HG03469 (cell line): ENCODE measurements around the gene GAL.

ENCODE experiments used
- ATAC-seq: cut with Tn5 transposase; IDR thresholded peaks from one replicate; pipeline ENCODE4 v1.9.1; 2021; ENCODE audit warnings: mild to moderate bottlenecking, moderate library complexity, moderate number of reproducible peaks; ENCODE audit not compliant: unreplicated experiment

GAL gene

DNA sequence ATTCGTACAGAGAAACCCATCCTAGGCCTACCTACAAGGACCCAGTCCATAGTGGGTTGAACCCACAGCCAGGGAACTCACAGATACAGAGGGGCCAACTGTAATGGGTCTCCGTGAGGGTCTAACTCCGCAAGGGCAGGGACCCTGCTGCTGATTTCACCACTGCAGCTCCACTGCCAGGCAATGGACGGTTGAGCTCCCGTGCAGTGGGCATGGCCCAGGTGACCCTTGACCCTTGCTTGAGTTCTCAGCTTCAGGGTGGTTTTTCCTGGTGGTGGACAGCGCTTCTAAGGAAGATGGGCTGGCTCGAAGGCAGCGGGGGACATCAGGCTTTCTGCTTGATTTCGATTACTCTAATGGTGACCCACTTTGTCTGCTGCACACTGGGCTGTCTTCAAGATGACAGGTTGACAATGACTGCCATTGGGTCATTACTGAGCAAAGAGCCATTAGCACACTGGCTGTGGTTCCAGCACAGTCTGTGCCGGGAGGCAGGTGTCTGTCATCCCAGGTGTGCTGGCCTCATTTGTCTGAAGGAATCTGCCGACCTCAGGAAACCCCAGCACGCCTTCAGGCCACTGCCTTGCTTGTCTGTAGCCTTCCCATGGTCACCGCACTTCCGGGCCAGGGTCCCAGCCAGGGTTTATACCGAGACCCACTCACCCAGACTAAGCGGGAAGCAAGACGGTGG is 3.7 kb upstream of the GAL start:
- no peak for ATAC-seq

DNA sequence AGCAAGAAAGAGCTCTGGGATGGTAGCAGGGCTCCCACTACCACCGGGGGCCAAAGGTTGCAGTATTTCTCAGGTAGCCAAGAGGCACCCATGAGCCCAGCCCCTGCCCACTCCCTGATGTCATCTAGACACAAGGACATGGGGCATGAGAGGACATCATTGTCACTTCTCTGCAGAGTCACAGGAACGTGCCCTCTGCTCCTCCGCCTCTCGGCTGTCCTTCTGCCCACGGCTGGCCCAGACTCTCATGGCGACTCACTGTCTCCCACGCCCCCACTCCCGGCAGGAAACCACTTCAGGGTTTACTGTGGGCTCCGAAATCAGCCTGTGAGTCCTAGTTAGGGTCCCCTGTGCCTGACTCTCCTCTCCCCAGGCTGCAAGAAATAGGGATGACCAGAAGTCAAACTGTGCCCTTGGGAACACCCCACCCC is 1.8 kb upstream of the GAL start:
- ATAC-seq, result no peak

DNA sequence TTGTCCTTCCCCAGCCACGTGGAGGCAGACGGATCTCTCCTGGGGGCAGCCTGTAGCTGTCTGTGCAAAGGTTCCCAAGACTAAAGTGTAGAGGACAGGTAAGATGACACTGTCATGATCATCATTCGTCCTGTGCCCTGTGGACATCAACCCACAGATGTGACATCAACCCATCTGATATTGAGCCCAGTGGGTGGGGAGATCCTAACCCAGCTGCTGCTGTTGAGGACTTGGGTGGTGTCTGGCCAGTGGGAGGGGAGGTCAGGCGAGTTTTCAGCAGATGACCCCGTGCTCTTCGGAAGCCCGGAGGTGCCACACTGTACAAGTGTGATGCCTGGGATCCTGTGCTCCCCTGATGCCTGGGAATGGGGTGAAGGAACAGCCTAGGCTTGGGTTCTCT is 1.2 kb upstream of the GAL start:
- no peak for ATAC-seq

DNA sequence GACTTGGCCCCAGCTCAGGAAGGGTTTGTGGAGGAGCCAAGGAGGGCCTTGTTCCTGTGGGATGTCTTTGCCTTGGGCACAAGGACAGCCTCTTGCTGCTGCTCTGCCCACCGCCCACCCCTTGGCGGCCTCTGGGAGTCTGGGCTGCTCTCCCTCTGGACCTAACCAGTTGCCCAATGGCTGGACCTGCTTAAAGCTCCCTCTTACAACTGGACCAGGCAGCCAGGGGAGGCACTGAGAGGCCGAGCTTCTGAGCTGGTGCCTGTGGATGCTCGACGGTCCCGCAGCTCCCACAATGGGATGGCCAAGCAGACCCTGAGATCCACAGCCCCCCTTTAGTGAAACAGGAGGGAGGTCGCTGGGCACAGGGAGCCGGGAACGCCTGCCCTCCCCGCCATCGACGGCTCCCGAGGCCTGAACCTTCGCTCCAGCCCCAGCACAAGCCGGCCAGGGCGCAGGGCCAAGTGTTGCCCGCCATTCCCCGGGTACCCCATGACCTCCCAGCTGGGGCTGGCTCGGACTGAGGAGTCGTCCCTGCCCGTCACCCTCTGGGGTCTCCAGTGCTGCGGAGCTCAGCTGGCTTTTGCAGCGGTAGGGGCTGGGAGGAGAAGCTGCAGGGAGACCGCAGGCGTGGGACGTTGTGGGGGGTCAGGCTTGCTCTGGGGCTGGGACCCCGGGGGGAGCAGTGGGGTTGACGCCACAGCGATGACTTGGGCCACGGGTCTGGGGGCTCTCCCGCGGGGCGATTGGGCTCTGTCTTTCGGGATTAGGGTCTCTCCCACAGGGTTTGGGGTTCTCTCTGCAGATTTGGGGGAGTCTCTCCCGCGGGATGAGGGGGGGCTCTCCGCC is 584 bp upstream of the GAL start:
- no peak for ATAC-seq

DNA sequence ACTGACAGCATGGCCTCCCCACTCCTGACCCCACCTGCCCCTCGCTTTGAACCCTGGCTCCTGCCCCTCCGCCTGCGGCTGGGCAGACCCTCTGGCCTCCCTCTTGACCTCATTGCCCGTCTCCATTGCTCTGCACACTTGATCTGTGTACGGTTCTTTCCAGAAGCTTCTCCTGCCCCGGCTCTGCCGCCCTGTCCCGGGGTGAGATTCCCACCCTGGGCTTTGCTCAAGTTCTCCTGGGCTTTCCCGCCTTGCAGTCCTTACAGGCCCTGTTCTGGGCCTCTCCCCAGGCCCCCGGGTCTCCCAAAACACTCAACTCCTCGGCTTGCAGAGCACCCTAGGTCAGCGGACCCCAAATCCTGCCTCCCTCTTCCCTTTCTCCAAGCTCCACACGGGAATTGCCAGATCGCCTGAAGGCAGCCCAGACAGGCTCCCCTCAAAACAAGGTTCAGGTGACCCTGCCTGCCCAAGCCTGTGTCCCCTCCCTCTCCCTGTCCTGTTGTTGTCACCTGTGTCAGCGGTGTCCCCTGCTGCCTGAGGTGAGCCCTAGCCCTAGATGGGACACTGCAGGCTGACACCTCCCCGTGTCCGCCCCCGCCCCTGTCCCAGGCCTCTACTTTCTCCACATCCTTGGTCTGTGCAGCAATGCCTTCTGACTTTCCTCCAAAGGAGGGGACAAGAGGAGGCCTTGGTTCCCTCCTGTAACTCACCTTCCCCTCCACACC is 1.5 kb downstream of the GAL start:
- ATAC-seq, result no peak

DNA sequence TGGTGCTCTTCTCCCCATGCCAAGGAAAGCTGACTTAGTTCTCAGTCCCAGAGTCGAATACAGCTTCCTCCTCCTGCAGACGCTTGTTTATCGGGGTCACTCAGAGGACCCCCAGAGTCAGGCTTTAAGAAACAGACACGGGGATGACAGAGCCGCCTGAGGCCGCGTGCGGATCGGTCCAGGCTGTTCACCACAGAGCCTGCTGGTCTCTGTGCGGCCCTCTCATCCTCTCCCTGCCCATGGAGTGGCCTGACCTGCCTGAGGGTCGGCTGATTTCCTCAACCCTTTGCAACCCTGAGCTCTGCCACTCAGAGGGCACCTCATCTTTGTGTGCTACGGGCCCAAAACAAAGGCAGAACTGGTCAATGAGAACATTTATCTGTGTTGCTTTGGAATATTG is 2.1 kb downstream of the GAL start:
- ATAC-seq, result no peak

DNA sequence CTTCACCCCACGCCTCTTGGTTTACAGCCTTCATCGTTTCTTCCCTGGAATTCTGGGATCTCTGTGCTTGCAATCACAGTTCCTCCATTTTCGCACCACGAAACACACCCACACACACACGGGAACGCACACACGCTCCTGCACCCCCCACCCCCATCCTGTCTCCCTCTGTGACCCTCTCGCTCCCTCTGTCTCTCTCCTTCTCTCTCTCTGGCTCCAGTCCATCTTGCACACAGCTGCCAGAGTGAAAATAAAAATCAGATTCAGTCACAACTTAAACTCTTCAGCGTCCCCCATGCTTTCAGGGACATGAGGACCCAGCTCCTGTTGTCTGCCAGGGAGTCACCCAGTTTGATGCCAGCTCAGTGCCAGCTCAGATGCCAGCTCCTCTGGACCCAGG is 3.0 kb downstream of the GAL start:
- ATAC-seq, result no peak

DNA sequence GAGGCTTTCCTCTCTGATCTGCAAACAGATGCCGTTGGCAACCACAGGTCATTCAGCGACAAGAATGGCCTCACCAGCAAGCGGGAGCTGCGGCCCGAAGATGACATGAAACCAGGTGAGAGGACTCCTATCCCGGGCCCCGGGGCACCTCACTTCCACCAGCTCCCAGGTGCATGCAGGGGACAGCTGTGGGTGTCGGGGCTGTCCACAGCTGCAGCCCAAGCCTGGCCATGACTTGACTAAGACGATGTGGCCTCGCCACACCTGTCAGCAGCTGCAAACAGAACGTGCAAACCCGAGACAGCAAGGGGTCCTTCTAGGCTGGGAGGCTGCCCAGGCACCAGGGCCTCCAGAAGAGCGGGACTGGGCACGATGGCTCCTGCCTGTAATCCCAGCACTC is 3.6 kb downstream of the GAL start:
- ATAC-seq, result no peak

DNA sequence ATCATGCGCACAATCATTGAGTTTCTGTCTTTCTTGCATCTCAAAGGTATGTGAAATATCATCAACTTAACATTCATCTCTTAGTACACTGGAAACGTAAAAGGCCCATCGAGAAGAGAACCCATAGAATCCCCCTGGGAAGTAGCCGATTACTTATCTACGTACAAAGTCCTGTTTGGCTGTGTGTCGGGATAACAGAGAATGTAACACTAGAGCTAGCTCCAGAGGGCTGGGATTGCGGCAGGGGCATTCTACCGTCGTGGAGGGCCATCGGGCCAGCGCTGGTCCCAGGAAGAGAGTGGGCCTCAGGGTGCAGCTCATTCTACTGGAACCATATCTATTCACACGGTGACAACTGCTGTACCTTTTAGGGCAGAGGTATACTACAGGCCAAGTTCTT is 4.5 kb downstream of the GAL start:
- ATAC-seq, result no peak

DNA sequence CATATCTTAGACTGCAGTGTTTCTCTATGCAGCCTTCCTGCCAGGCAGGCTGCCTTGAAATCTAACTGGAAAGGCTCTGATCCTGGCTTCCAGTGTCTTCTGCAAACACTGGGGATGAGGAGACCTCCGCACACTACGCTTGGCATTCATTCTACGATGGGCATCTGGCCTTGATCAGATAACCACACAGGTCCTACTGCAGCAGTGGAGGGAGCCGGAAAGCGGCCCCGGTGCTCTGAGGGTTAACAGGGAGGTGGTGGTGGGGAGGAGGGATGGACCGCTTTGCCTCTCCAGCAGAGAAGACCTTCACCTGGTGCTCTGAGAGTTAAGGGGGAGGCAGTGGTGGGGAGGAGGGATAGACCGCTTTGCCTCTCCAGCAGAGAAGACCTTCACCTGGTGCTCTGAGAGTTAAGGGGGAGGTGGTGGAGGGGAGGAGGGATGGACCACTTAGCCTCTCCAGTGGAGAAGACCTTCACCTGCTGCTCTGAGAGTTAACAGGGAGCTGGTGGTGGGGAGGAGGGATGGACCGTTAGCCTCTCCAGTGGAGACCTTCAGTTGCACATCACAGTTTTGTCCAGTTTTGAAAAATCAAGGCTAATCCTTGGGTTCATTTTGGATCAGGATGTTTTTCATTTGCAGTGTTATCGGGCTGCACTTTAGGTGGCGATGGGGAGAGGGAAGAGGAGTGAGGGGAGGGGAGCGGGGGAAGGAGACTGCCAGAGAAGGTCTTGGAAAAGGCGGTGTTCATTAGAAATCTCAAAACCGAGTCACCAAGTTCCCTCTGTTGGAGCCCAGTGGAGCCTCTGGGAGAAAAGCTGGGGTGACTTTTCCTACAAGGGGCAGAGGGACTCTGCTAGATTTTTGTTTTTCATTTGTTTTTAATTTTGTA is 5.6 kb downstream of the GAL start:
- ATAC-seq, result no peak

DNA sequence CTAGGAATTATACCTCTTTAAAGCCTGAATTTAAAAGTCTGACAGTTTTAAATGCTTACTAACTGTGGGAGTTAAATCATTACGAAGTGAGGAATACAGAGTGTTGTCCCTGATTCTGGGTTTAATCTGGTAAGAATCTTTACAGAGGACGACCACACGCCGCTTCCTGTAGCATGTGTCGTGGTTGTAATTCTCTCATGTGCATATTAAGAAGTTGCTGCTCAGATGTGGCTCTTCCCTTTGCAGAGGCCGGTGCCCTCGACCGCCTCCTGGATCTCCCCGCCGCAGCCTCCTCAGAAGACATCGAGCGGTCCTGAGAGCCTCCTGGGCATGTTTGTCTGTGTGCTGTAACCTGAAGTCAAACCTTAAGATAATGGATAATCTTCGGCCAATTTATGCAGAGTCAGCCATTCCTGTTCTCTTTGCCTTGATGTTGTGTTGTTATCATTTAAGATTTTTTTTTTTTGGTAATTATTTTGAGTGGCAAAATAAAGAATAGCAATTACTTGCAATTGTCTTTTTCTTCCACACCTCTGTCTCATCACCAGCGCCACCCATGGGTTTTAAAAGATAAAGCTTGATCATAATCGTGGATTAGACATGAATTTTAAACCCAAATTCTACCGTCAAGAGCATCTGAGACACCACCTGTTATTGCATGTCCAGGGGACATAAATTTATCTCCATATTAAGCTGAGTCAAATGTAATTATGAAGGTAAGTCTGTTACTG is 6.5 kb downstream of the GAL start:
- ATAC-seq, result no peak

DNA sequence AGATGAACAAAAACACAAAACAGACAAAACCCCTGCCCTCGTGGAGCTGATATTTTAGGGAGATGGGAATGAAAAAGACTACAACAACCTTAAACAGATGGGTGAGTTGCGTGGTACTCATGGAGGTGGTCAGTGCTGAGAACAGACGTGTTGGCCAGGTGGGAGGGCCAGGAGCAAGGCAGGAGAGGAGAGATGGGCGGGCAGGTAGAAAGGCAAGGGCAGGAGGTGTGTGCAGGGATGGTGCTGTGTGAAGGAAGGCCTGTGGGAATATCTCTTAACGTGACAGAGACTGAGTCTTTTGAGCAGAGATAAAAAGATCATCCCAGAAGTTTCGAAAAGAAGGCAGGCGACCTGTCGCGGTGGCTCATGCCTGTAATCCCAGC is 7.0 kb downstream of the GAL start:
- no peak for ATAC-seq

DNA sequence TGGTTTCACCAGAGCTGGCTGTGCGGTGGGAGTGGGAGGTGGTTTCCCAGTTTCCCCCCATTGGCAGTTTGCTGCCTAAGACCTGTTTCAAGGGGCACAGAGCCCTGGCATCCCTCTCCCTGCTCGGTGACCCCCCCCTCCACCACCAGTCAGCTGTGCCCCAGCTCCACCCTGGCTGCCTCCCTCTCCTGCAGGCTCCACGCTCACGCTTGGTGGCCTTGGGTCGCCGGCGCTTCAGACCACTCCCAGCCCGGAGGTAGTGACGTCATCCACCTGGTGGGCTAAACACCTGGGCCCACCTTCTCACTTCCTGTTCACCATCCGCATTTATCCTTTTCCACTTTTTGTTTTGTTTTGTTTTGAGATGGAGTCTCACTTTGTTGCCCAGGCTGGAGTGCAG is 7.8 kb downstream of the GAL start:
- ATAC-seq, result no peak

DNA sequence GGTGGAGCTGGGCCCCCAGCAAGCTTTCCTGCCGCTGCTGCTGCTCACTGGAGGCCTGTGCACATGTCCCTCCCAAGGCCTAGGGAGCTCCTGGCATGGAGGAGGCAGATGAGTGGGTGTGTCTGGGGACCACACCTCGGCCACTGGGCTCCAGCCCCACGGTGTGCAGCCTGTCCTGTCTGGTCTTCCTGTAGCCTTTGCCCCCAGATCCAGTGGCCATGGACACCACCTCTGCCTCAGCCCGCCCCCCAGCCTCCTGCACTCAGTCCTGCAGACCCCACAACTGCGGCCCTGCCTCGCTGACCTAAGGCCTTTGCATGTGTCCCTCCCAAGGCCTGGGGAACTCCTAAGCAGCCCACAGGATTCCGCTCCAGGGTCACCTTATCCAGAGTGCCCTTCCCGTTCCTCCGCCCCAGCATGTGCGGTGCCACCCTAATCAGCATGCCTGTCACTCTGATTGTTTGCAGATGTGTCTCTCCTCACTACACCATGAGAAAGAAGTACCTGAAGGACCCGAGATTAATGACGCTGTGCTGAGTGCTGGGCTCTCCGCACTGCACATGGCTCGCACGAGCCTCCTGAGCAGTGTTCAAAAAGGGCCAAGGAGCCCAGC is 8.6 kb downstream of the GAL start:
- ATAC-seq, result no peak

DNA sequence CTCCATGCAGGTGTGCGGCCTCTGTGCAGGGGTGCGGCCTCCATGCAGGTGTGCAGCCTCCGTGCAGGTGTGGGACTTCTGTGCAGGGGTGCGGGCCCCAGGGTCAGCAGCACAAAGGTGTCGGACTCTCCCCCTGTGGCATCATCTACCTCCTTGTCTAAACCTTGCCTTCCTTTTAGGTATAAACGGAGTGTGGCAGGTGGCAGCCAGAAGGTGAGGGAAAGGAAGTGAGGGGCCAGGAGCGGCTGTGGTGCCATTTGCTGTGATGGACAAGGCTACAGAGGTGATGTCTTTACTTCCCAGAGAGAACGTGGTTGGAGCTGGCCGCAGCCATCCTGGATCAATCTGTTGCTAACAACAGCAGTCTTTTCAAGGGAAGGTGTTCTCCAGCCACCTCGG is 9.1 kb downstream of the GAL start:
- no peak for ATAC-seq

DNA sequence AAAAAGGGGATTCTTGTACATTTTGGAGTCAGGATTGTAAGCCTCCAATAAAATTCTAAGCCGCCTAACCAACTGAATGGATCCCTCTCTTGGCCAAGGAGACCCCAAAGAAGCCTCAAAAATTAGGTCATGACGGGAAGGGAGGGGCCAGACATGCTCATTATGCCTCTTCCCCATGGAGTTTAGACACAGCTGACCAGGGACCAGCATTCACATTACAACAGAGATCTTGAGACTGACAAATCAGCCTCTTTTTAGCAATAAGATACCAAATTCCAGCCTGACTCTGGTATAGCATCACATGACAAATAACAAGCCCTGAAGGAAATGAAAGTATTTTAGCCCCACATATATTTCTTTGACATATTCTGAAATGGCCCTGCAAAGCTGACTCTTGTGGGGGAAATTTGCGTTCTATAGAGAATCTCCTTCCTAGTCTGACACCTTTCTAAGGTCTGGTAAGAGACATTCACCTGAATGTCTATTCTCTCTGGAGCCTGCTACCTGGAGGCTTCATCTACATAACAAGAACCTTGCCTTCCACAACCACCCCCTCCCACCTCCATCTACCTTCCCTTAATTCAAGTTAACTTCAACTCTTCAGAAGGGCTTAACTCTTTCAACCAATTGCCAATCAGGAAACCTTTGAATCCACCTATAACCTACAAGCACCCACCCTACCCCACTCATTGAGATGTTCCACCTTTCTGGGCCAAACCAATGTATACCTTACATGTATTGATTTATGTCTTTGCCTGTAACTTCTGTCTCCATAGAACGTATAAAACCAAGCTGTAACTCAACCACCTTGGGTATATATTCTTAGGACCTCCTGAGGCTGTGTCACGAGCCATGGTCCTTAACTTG is 10.3 kb downstream of the GAL start:
- no peak for ATAC-seq

DNA sequence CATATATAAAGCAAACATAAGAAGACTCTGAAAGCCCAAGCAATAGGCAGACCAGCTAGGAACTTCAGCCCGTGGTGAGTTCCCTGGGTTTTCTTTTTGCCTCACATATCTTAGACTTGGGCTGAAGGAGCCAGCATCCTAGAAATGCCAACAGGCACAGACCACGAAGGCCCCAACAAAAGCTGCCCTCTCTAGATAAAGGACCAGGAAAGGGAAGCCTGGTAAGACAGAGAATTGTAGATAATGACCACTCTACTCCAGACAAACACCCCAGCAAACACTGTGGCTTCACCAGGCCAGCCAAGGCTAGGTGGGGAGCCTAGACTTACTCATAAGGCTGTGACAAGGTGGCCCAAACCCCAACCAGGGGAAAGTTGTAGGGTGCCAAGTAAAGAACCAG is 11.2 kb downstream of the GAL start:
- ATAC-seq, result no peak

DNA sequence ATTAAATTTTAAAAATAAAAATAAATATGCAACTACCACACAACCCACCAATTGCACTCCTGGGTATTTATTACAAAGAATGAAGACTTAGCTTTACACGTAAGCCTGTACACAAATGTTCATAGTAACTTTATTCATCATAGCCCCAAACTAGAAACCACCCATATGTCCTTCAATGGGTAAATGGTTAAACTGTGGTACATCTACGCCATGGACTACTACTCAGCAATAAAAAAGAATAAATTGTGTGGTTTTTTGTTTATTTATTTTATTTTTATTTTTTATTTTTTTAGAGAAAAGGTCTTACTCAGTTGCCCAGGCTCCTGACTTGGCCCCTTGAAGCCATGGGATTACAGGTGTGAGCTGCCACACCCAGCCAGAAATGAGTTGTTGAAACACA is 14.6 kb downstream of the GAL start:
- ATAC-seq, result no peak

DNA sequence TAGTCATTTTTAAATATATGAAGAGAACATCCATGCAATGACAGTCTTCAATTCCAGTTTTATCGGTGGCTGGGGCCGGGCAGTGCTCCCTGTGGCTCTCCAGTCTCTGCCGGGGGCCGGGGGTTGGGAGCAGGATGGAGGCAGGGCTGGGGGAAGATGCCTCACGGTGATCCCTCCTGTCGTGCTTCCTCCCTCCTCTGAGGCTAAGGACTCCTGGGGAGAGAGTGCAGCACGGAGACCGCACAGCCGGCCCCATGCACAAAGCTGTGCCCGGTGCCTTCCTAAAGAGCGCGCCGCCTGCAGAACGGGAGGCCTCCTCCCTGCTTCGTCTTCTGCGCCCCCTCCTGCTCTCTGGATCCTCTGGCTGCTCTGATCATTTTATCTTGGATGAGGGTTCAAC is 20.5 kb downstream of the GAL start:
- ATAC-seq, result no peak
